GM19397 (cell line): ENCODE data around the gene FAM216A.

Experiments
- ATAC-seq: cut with Tn5 transposase; IDR thresholded peaks from one replicate; pipeline ENCODE4 v1.9.1; 2021; ENCODE audit warnings: mild to moderate bottlenecking, moderate library complexity; ENCODE audit not compliant: unreplicated experiment

FAM216A gene

DNA sequence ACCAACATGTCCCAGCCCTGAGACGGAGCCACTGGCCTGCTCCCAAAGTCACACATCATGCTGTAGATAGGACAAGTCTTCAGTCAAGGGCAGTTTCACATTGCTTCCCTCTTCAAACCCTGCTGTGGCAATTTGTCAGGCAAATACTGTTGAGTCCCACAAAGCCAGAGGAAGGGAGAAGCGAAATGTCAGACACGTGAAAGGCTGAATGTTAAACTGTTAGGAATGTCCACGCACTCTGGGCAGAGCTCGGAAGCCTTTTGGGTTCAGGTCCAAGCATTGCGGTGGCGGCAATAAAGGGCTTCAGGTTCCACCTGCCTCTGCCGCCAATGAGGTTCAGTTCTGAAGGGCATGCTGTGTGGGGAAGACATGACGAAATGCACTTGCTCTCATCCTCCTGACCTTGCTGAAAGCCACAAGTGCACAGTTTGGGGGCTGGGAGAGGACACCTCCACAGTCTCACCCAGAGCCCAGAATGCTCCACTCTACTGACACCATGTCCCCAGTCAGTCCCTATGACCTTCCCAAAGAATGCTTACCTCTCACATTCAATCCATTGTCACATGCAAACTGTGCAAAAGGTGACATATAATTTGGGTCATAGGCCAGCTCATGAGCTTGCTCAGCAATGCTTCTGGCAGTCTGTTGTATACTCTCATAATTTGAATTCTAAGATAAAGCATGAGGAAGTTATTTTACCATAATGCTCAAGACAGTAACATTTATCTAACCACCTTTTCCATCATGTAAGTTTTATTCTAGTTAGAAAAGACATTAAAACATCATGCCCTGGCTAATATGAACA is 69.2 kb downstream of the FAM216A start:
- ATAC-seq: no peak

DNA sequence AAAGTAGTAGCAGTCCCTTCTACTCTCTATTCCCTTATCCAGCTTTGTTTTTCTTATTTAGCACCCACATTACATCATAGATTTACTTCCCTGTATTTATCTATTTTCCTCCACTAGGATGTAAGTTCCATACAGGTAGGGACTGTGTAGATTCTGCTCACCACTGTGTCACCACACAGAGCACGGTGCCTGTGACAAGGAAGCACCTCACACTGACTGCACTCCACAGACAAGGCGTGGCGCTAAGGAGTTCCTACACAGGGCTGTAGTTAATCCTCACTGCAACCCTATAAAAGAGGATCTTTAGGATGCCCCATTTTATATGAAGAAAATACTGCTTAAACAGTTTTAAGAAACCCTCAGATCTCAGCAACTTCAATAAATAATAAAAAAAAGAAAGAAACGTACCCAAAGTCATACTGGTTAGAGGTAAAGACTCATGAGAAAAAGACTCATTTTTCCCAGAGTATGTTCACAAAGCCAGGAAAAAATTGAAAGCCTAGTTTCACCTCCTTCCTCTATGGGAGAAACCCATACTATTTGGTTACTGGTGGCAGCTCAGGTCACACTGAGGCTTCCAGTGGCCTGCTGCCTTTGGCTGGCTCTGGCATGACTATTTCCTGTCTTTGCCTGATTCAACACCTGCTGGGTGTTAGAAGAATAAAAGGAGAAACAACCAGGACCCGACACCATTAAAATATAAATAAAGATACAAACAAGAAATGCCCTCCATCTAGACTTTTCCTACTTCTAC is 70.4 kb downstream of the FAM216A start:
- ATAC-seq: no peak
